A549 (cell line): ENCODE results near the gene TPI1. TPM values are rescaled to one million over a fixed set of nuclear protein-coding genes. Genes with fewer than 3 reads are reported as not detected.

Experiments used
- ATAC-seq, 2 experiments: fragments of 200-7000 bp in 1 of 2; fragments of >200 bp in 1 of 2; cut with Nextera tagmentation in 1 of 2; cut with Tn5 transposase in 1 of 2; 3 replicates each; pipeline versions ENCODE4 v1.8.0 to v1.9.1; 2018 to 2020; ENCODE audit warnings: mild to moderate bottlenecking in 1 of 2, moderate library complexity in 1 of 2
- CTCF ChIA-PET: fragments of 300-600 bp; sonication (Branson Sonifier 250); formaldehyde crosslinking; extraction: SDS; loops from one replicate; lab custom pipeline; 2021; ENCODE audit warnings: antibody characterized with exemption, inconsistent platforms; lab: Yijun Ruan, JAX
- POLR2A ChIA-PET: fragments of 350-600 bp; formaldehyde crosslinking; extraction: SDS; loops from one replicate; lab custom pipeline; 2021; ENCODE audit warnings: antibody characterized with exemption, inconsistent platforms; lab: Yijun Ruan, JAX
- DNase-seq, 2 experiments: peaks; one replicate each; pipeline versions ENCODE4 v3.0.0 to v3.0.0-alpha.2; 2011 to 2016; ENCODE audit warnings: low read depth in 1 of 2, low spot score in 1 of 2
- FAIRE-seq: peaks from 2 replicates; lab custom pipeline; 2011; peaks lifted over from hg19 to GRCh38; lab: Jason Lieb, UNC
- H3K27ac ChIP-seq, 2 experiments: fragments of >200 bp; sonication (Bioruptor Twin); formaldehyde crosslinking; 3 replicates each; pipeline ENCODE4 v1.5.1; 2016 to 2017
- H3K4me1 ChIP-seq: fragments of >200 bp; sonication (Bioruptor Twin); formaldehyde crosslinking; 3 replicates; pipeline ENCODE4 v1.6.1; 2016
- H3K4me2 ChIP-seq: fragments of >200 bp; sonication (Bioruptor Twin); formaldehyde crosslinking; 3 replicates; pipeline ENCODE4 v1.6.1; 2016
- H3K4me3 ChIP-seq: fragments of >200 bp; sonication (Bioruptor Twin); formaldehyde crosslinking; 3 replicates; pipeline ENCODE4 v1.5.1; 2016
- H3K9me3 ChIP-seq: fragments of >200 bp; sonication (Bioruptor Twin); formaldehyde crosslinking; 3 replicates; pipeline ENCODE4 v1.6.1; 2016
- BHLHE40 ChIP-seq: IDR thresholded peaks from 2 replicates; pipeline ENCODE4 v1.6.1; 2012; ENCODE audit warnings: low read depth, low read length, inconsistent platforms
- EHF ChIP-seq: fragments of 250-450 bp; sonication (Bioruptor Pico); IDR thresholded peaks from 2 replicates; pipeline ENCODE4 v1.5.0; 2020; ENCODE audit warnings: mild to moderate bottlenecking
- EHMT2 ChIP-seq: fragments of 200-600 bp; sonication (generic); IDR thresholded peaks from 2 replicates; pipeline ENCODE4 v1.6.1; 2016; ENCODE audit warnings: antibody characterized with exemption, low read depth, mild to moderate bottlenecking, moderate library complexity
- EP300 ChIP-seq, 2 experiments: fragments of >200 bp; sonication (Bioruptor Twin); formaldehyde crosslinking; IDR thresholded peaks; 2 replicates in 1 of 2; 3 replicates in 1 of 2; pipeline ENCODE4 v1.6.1; 2016 to 2017
- ESRRA ChIP-seq: fragments of 150-350 bp; IDR thresholded peaks from 2 replicates; pipeline ENCODE4 v1.6.1; 2014; ENCODE audit warnings: mild to moderate bottlenecking, low read length, borderline replicate concordance
- FOSB ChIP-seq: fragments of 250-450 bp; sonication (Bioruptor Pico); IDR thresholded peaks from 2 replicates; pipeline ENCODE4 v1.5.0; 2020; ENCODE audit warnings: mild to moderate bottlenecking, moderate library complexity
- FOXS1 ChIP-seq: fragments of 250-450 bp; sonication (Bioruptor Pico); IDR thresholded peaks from 2 replicates; pipeline ENCODE4 v1.5.0; 2020; ENCODE audit warnings: mild to moderate bottlenecking, moderate library complexity
- GATA3 ChIP-seq: IDR thresholded peaks from 2 replicates; pipeline ENCODE4 v1.6.1; 2012; ENCODE audit warnings: borderline replicate concordance
- HDAC2 ChIP-seq: fragments of 200-600 bp; sonication (generic); IDR thresholded peaks from 2 replicates; pipeline ENCODE4 v1.6.1; 2016
- HEYL ChIP-seq: fragments of 250-450 bp; sonication (Bioruptor Pico); IDR thresholded peaks from 2 replicates; pipeline ENCODE4 v1.8.0; 2021; ENCODE audit warnings: mild to moderate bottlenecking, moderate library complexity
- HOXB13 ChIP-seq: fragments of 250-450 bp; sonication (Bioruptor Pico); IDR thresholded peaks from 2 replicates; pipeline ENCODE4 v1.5.0; 2020; ENCODE audit warnings: low read depth, mild to moderate bottlenecking, moderate library complexity
- JUN ChIP-seq, 2 experiments: fragments of >200 bp; sonication (Bioruptor Twin); formaldehyde crosslinking; IDR thresholded peaks; 2 replicates in 1 of 2; 3 replicates in 1 of 2; pipeline ENCODE4 v1.6.1; 2016 to 2017
- JUNB ChIP-seq: fragments of >200 bp; sonication (Bioruptor Twin); formaldehyde crosslinking; IDR thresholded peaks from 2 replicates; pipeline ENCODE4 v1.6.1; 2016
- KDM5A ChIP-seq: fragments of 200-600 bp; sonication (generic); IDR thresholded peaks from 2 replicates; pipeline ENCODE4 v1.6.1; 2016; ENCODE audit warnings: antibody characterized with exemption, mild to moderate bottlenecking
- MYC ChIP-seq: IDR thresholded peaks from 2 replicates; pipeline ENCODE4 v1.6.1; 2012; ENCODE audit warnings: mild to moderate bottlenecking, inconsistent platforms, low read length, improper control_type of control experiment, borderline replicate concordance
- NPAS2 ChIP-seq: fragments of 250-450 bp; sonication (Bioruptor Pico); IDR thresholded peaks from 2 replicates; pipeline ENCODE4 v1.8.0; 2022; ENCODE audit warnings: mild to moderate bottlenecking, moderate library complexity, borderline replicate concordance
- NR3C1 ChIP-seq: fragments of >200 bp; sonication (Bioruptor Twin); formaldehyde crosslinking; IDR thresholded peaks from 3 replicates; pipeline ENCODE4 v1.6.1; 2017
- POLR2AphosphoS2 ChIP-seq: conservative IDR thresholded peaks from 2 replicates; pipeline ENCODE4 v1.6.1; 2012; ENCODE audit warnings: low read length, improper control_type of control experiment, inconsistent platforms
- RFX5 ChIP-seq: fragments of 450-650 bp; IDR thresholded peaks from 2 replicates; pipeline ENCODE4 v1.7.1; 2014; ENCODE audit warnings: antibody characterized with exemption, mild to moderate bottlenecking, moderate library complexity
- RNF2 ChIP-seq: fragments of 200-600 bp; sonication (generic); IDR thresholded peaks from 2 replicates; pipeline ENCODE4 v1.6.1; 2016; ENCODE audit warnings: low read depth, mild to moderate bottlenecking, antibody characterized with exemption, moderate library complexity, borderline replicate concordance
- SMC3 ChIP-seq: fragments of >200 bp; sonication (Bioruptor Twin); formaldehyde crosslinking; IDR thresholded peaks from 3 replicates; pipeline ENCODE4 v1.6.1; 2018; ENCODE audit warnings: inconsistent platforms
- TFCP2L1 ChIP-seq: fragments of 250-450 bp; sonication (Bioruptor Pico); IDR thresholded peaks from 2 replicates; pipeline ENCODE4 v1.5.0; 2021; ENCODE audit warnings: mild to moderate bottlenecking
- TP53 ChIP-seq: fragments of 250-450 bp; sonication (Bioruptor Pico); IDR thresholded peaks from 2 replicates; pipeline ENCODE4 v1.5.0; 2021; ENCODE audit warnings: mild to moderate bottlenecking, moderate library complexity
- ZNF302 ChIP-seq: fragments of 250-450 bp; sonication (Bioruptor Pico); IDR thresholded peaks from 2 replicates; pipeline ENCODE4 v1.9.0; 2021; ENCODE audit warnings: inconsistent platforms, mild to moderate bottlenecking, moderate library complexity
- ZSCAN20 ChIP-seq: fragments of 250-450 bp; sonication (Bioruptor Pico); IDR thresholded peaks from 2 replicates; pipeline ENCODE4 v1.8.0; 2022; ENCODE audit warnings: mild to moderate bottlenecking, moderate library complexity
- WGBS: methylation state at CpG from one replicate; pipeline ENCODE4 v1.1.6; 2017; ENCODE audit errors: missing lambda C conversion rate; 5-methylcytosine and 5-hydroxymethylcytosine counted together
- polyA plus RNA-seq, 4 experiments: library from polyadenylated mRNA; depleted of rRNA in 3 of 4; stranded (reverse); fragments of >200 nt; fragmentation: RNase III in 1 of 4; extraction: RNeasy Plus Mini Kit Qiagen cat#74134 plus additional on column Dnase treatment in 1 of 4; gene quantifications; 2 replicates in 3 of 4; 3 replicates in 1 of 4; pipeline ENCODE4 v1.2.3, GENCODE V29; 2011 to 2017
- TF ChIP-seq, protein P1 (sequence below): fragments of >200 bp; sonication (Bioruptor Twin); formaldehyde crosslinking; IDR thresholded peaks from 2 replicates; pipeline ENCODE4 v1.6.1; 2016
- TF ChIP-seq, protein P2 (sequence below): IDR thresholded peaks from 2 replicates; pipeline ENCODE4 v1.6.1; 2012
- TF ChIP-seq, protein P3 (sequence below): fragments of 150-350 bp; IDR thresholded peaks from 2 replicates; pipeline ENCODE4 v1.6.1; 2014; ENCODE audit warnings: low read depth, mild to moderate bottlenecking, low read length
- TF ChIP-seq, protein P4 (sequence below): IDR thresholded peaks from 2 replicates; pipeline ENCODE4 v1.6.1; 2012; ENCODE audit warnings: low read depth, borderline replicate concordance

Gene TPI1
- polyA plus RNA-seq, 2 of the 4 experiments (the other 2 are of a cell fraction): 1,293 to 1,913 TPM

DNA sequence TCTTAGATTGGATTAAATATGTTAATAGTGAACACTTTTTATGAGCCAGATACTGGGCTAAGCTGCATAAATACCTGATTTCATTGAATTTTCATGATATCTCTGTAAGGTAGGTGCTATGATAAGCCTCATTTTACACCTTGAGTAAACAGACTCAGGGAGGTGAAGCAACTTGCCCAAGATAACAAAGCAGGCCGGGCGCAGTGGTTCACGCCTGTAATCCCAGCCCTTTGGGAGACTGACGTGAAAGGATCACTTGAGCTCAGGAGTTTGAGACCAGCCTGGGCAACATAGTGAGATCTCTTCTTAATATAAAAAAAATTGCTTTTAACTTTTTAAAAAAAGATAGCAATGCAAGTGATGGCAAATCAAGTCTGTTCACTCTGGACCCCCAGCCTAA is 25.3 kb upstream of the TPI1 start (continued):
- TF ChIP-seq BHLHE40 (no peak), MYC (no peak), JUN (IDR thresholded peaks at IDR 0.05) (no peak), ESRRA (no peak), EHMT2 (no peak), ZNF302 (CRISPR knock-in tag) (no peak)

DNA sequence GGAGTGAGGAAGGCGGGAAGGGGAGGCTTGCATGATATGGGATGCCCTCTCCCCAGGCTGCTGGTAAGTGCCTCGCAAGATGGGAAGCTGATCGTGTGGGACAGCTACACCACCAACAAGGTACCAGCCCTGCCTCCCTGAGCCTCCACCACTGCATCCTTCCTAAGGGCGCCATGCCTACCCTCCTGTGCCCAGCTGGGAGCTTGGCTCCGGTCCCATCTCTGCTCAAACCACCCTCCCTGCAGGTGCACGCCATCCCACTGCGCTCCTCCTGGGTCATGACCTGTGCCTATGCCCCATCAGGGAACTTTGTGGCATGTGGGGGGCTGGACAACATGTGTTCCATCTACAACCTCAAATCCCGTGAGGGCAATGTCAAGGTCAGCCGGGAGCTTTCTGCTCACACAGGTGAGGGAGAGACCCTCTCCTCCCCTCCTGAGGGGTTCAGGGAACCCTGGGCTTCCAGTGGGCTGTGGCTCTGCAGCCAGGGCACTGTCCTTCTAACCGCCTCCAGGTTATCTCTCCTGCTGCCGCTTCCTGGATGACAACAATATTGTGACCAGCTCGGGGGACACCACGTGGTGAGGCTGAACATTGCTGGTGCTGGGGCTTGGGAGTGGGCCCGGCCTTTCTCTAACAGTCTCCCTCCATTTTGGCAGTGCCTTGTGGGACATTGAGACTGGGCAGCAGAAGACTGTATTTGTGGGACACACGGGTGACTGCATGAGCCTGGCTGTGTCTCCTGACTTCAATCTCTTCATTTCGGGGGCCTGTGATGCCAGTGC is 24.0 kb upstream of the TPI1 start:
- POLR2A ChIA-PET: interaction anchor here (2.0 kb wide), 1 partner anchor 8 kb away, joined by 9 read pairs; the partner anchor contains the start of genes CDCA3 and USP5
- DNase-seq (no peak), ATAC-seq (peak in 1 of 2 experiments; percentile 63; a peak in 3 of 6 replicates), FAIRE-seq (no peak)
- CTCF ChIA-PET: interaction anchor here (1.6 to 29.8 kb wide), 6 partner anchors 12 to 272 kb away, joined by 4 to 306 read pairs (median 32); partner anchors contain the start of genes MLF2 and P3H3
- no peak overlapping the region for H3K27ac ChIP-seq
- no peak overlapping the region for H3K4me3 ChIP-seq
- H3K4me2 ChIP-seq: no peak overlapping the region
- H3K9me3 ChIP-seq: no peaks in the 10 kb centered on the region
- TF ChIP-seq EHMT2 (no peak), EP300 (IDR thresholded peaks at IDR 0.05) (no peak), JUN (IDR thresholded peaks at IDR 0.05) (no peak), HDAC2 (no peak), KDM5A (no peak), FOXS1 (CRISPR knock-in tag) (no peak), EHF (no peak), NPAS2 (CRISPR knock-in tag) (no peak), TP53 (CRISPR knock-in tag) (no peak)
- TF ChIP-seq, protein P1, sequence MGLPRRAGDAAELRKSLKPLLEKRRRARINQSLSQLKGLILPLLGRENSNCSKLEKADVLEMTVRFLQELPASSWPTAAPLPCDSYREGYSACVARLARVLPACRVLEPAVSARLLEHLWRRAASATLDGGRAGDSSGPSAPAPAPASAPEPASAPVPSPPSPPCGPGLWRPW: no peak
- 83% methylated on average over 15 of the region's 16 CpGs for WGBS
- no peaks in the 10 kb centered on the region for H3K4me1 ChIP-seq

DNA sequence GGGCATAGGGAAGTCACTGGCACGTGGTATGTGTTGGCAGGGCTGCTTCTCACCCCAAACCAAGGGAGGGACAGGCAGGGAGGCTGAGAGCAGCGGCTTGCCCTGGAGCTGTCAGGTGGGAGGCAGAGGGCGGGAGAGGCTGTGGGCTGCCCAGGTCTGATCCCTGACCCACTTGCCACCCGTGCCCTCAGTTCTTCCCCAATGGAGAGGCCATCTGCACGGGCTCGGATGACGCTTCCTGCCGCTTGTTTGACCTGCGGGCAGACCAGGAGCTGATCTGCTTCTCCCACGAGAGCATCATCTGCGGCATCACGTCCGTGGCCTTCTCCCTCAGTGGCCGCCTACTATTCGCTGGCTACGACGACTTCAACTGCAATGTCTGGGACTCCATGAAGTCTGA is 21.9 kb upstream of the TPI1 start:
- Histone ChIP-seq H3K9me3 (no peaks in the 10 kb centered on the region), H3K4me1 (peaks cover 8% of the 10 kb centered on the region), H3K4me3 (no peak overlapping the region), H3K4me2 (no peak overlapping the region), H3K27ac (no peak overlapping the region)
- 95% methylated on average over 17 of the region's 17 CpGs for WGBS
- ATAC-seq (no peak), FAIRE-seq (no peak), DNase-seq (no peak)
- CTCF ChIA-PET: interaction anchor here (7.5 to 29.8 kb wide), 3 partner anchors 14 to 92 kb away, joined by 56 to 306 read pairs (median 92); partner anchors contain the start of genes MLF2 and P3H3
- TF ChIP-seq HEYL: no peak
- TF ChIP-seq GATA3: no peak
- no peak for TF ChIP-seq FOSB (CRISPR knock-in tag)
- TF ChIP-seq RNF2: no peak
- no peak for TF ChIP-seq NR3C1
- TF ChIP-seq, protein P2, sequence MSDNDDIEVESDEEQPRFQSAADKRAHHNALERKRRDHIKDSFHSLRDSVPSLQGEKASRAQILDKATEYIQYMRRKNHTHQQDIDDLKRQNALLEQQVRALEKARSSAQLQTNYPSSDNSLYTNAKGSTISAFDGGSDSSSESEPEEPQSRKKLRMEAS: no peak
- TF ChIP-seq POLR2AphosphoS2: no peak
- TF ChIP-seq, protein P3, sequence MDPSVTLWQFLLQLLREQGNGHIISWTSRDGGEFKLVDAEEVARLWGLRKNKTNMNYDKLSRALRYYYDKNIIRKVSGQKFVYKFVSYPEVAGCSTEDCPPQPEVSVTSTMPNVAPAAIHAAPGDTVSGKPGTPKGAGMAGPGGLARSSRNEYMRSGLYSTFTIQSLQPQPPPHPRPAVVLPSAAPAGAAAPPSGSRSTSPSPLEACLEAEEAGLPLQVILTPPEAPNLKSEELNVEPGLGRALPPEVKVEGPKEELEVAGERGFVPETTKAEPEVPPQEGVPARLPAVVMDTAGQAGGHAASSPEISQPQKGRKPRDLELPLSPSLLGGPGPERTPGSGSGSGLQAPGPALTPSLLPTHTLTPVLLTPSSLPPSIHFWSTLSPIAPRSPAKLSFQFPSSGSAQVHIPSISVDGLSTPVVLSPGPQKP: no peak
- TF ChIP-seq, protein P4, sequence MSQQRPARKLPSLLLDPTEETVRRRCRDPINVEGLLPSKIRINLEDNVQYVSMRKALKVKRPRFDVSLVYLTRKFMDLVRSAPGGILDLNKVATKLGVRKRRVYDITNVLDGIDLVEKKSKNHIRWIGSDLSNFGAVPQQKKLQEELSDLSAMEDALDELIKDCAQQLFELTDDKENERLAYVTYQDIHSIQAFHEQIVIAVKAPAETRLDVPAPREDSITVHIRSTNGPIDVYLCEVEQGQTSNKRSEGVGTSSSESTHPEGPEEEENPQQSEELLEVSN: no peak
- TF ChIP-seq TP53 (CRISPR knock-in tag): no peak
- TF ChIP-seq TFCP2L1: no peak
- no peak for TF ChIP-seq FOXS1 (CRISPR knock-in tag)
- TF ChIP-seq RFX5: no peak
- TF ChIP-seq JUNB: no peak
- TF ChIP-seq ZSCAN20 (CRISPR knock-in tag): no peak
- TF ChIP-seq HOXB13 (CRISPR knock-in tag): no peak
- no peak for TF ChIP-seq KDM5A
- no peak for TF ChIP-seq SMC3
- POLR2A ChIA-PET: no interaction called here
